ENCODE measurements around the gene GNA14. TPM values are rescaled to one million over a fixed set of nuclear protein-coding genes. Genes with fewer than 3 reads are reported as not detected.
"Not testable (repeated sequence)": the region's sequence is repeated elsewhere in the genome, so short reads cannot be mapped to it uniquely, and the experiment has no call there.

Gene GNA14
- total RNA-seq, 2 experiments from 2014 or later, result not detected

- Histone ChIP-seq H3K27ac (ENCODE audit: low read depth in 1 of 2, low read length in 2 of 2) (no peak overlapping the region), H3K4me1 (ENCODE audit: insufficient read depth, low read length) (no peaks in the 10 kb centered on the region), H3K27me3 (ENCODE audit: control insufficient read depth in 1 of 2, insufficient read depth in 2 of 2, low read length in 2 of 2) (peaks cover 0 to 1% of the 10 kb centered on the region in 2 experiments), H3K9me3 (ENCODE audit: control insufficient read depth in 1 of 2, insufficient read depth in 1 of 2, low read length in 2 of 2) (no peaks in the 10 kb centered on the region), H3K4me3 (ENCODE audit: low read length) (no peak overlapping the region), H3K36me3 (ENCODE audit: insufficient read depth, low read length) (no peaks in the 10 kb centered on the region)
- POLR2A ChIA-PET, result no interaction called here
- H3K4me1 Mint-ChIP-seq (ENCODE audit: low read depth), result no peaks in the 10 kb centered on the region
- no peak for TF ChIP-seq CTCF (IDR thresholded peaks at IDR 0.05)
- ATAC-seq (ENCODE audit: poor library complexity) (no peak), DNase-seq (no peak)
- CTCF ChIA-PET, result interaction anchor here (0.6 to 2.4 kb wide), 3 partner anchors 11 to 927 kb away, joined by 3 to 12 read pairs (median 3); no protein-coding TSS in a partner anchor
- H3K27ac Mint-ChIP-seq, result no peak overlapping the region
- no peaks in the 10 kb centered on the region for H3K9me3 Mint-ChIP-seq
- no peaks in the 10 kb centered on the region for H3K36me3 Mint-ChIP-seq (ENCODE audit: low read depth)
- intact Hi-C loops (cut with DNase I, micrococcal nuclease), result no loop called here
- no peaks in the 10 kb centered on the region for H3K27me3 Mint-ChIP-seq
- no peak overlapping the region for H3K4me3 Mint-ChIP-seq
Measured at GRCh38 chr9:77442436-77442835, 205.7 kb downstream of the GNA14 start.

DNA sequence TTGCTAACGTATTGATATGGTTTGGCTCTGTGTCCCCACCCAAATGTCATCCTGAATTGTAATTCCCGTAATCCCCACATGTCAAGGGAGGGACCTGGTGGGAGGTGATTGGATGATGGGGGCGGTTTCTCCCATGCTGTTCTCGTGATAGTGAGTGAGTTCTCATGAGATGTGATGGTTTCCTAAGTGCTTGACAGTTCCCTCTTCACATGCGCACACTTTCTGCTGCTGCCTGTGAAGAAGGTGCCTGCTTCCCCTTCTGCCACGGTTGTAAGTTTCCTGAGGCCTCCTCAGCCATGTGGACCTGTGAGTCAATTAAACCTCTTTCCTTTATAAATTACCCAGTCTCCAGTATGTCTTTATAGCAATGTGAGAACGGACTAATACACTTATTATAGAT lies 207.0 kb downstream of the GNA14 start:
- H3K27me3 Mint-ChIP-seq; H3K4me3 ChIP-seq (ENCODE audit: low read length); H3K36me3 Mint-ChIP-seq (ENCODE audit: low read depth); H3K9me3 ChIP-seq (ENCODE audit: control insufficient read depth in 1 of 2, insufficient read depth in 1 of 2, low read length in 2 of 2); H3K4me3 Mint-ChIP-seq; H3K27ac Mint-ChIP-seq; CTCF ChIA-PET; H3K27ac ChIP-seq (ENCODE audit: low read depth in 1 of 2, low read length in 2 of 2); H3K36me3 ChIP-seq (ENCODE audit: insufficient read depth, low read length); H3K9me3 Mint-ChIP-seq; POLR2A ChIA-PET; DNase-seq; ATAC-seq (ENCODE audit: poor library complexity); intact Hi-C loops (cut with DNase I, micrococcal nuclease); H3K4me1 ChIP-seq (ENCODE audit: insufficient read depth, low read length); H3K27me3 ChIP-seq (ENCODE audit: control insufficient read depth in 1 of 2, insufficient read depth in 2 of 2, low read length in 2 of 2); H3K4me1 Mint-ChIP-seq (ENCODE audit: low read depth): not testable (repeated sequence)

- ATAC-seq (ENCODE audit: poor library complexity), result no peak
- Histone ChIP-seq H3K9me3 (ENCODE audit: control insufficient read depth in 1 of 2, insufficient read depth in 1 of 2, low read length in 2 of 2) (no peaks in the 10 kb centered on the region), H3K36me3 (ENCODE audit: insufficient read depth, low read length) (no peaks in the 10 kb centered on the region), H3K4me1 (ENCODE audit: insufficient read depth, low read length) (no peaks in the 10 kb centered on the region), H3K27ac (ENCODE audit: low read depth in 1 of 2, low read length in 2 of 2) (no peak overlapping the region), H3K4me3 (ENCODE audit: low read length) (no peak overlapping the region), H3K27me3 (ENCODE audit: control insufficient read depth in 1 of 2, insufficient read depth in 2 of 2, low read length in 2 of 2) (no peaks in the 10 kb centered on the region)
- intact Hi-C loops (cut with DNase I, micrococcal nuclease), result no loop called here
- ChIA-PET CTCF (no interaction called here), POLR2A (no interaction called here)
- Mint-ChIP-seq H3K4me3 (no peak overlapping the region), H3K27me3 (no peaks in the 10 kb centered on the region), H3K36me3 (ENCODE audit: low read depth) (no peaks in the 10 kb centered on the region), H3K27ac (no peak overlapping the region), H3K4me1 (ENCODE audit: low read depth) (no peaks in the 10 kb centered on the region), H3K9me3 (no peaks in the 10 kb centered on the region)
- TF ChIP-seq CTCF (IDR thresholded peaks at IDR 0.05), result no peak
- no peak for DNase-seq
Measured at GRCh38 chr9:77440057-77440456, 208.1 kb downstream of the GNA14 start.

GRCh38 chr9:77438653-77439052 lies 209.5 kb downstream of the GNA14 start:
- Mint-ChIP-seq H3K9me3 (no peaks in the 10 kb centered on the region), H3K4me3 (no peak overlapping the region), H3K4me1 (ENCODE audit: low read depth) (peaks cover 3% of the 10 kb centered on the region), H3K36me3 (ENCODE audit: low read depth) (no peaks in the 10 kb centered on the region), H3K27ac (no peak overlapping the region), H3K27me3 (peaks cover 3% of the 10 kb centered on the region)
- peaks cover 5% of the 10 kb centered on the region for H3K4me1 ChIP-seq (ENCODE audit: insufficient read depth, low read length)
- ATAC-seq (ENCODE audit: poor library complexity) (no peak), DNase-seq (no peak)
- TF ChIP-seq CTCF (IDR thresholded peaks at IDR 0.05), result no peak
- ChIA-PET CTCF (no interaction called here), POLR2A (no interaction called here)
- no peak overlapping the region for H3K4me3 ChIP-seq (ENCODE audit: low read length)
- intact Hi-C loops (cut with DNase I, micrococcal nuclease), result no loop called here
- no peaks in the 10 kb centered on the region for H3K36me3 ChIP-seq (ENCODE audit: insufficient read depth, low read length)
- H3K27me3 ChIP-seq (ENCODE audit: control insufficient read depth in 1 of 2, insufficient read depth in 2 of 2, low read length in 2 of 2), result no peaks in the 10 kb centered on the region
- H3K27ac ChIP-seq (ENCODE audit: low read depth in 1 of 2, low read length in 2 of 2), result no peak overlapping the region
- no peaks in the 10 kb centered on the region for H3K9me3 ChIP-seq (ENCODE audit: control insufficient read depth in 1 of 2, insufficient read depth in 1 of 2, low read length in 2 of 2)

Measured in CD4-positive, alpha-beta T cell (primary cell).